SJCRH30 (cell line): ENCODE measurements around the gene BRD1. TPM values are rescaled to one million over a fixed set of nuclear protein-coding genes. Genes with fewer than 3 reads are reported as not detected.

ENCODE experiments used
- DNase-seq, 2 experiments: peaks; one replicate each; pipeline ENCODE4 v3.0.0-alpha.2; 2015 to 2020
- H3K27ac ChIP-seq: fragments of 250-450 bp; sonication (Bioruptor Pico); 2 replicates; pipeline ENCODE4 v1.5.1; 2020; ENCODE audit warnings: mild to moderate bottlenecking, moderate library complexity
- H3K27me3 ChIP-seq: fragments of 250-450 bp; sonication (Bioruptor Pico); 2 replicates; pipeline ENCODE4 v1.5.1; 2020; ENCODE audit warnings: mild to moderate bottlenecking, moderate library complexity
- H3K36me3 ChIP-seq: fragments of 250-450 bp; sonication (Bioruptor Pico); 2 replicates; pipeline ENCODE4 v1.5.1; 2020; ENCODE audit warnings: mild to moderate bottlenecking, moderate library complexity
- H3K4me1 ChIP-seq: fragments of 250-450 bp; sonication (Bioruptor Pico); 2 replicates; pipeline ENCODE4 v1.5.1; 2020; ENCODE audit warnings: mild to moderate bottlenecking, moderate library complexity
- H3K4me3 ChIP-seq: fragments of 250-450 bp; sonication (Bioruptor Pico); 2 replicates; pipeline ENCODE4 v1.5.1; 2020; ENCODE audit warnings: mild to moderate bottlenecking, moderate library complexity
- H3K9me3 ChIP-seq: fragments of 250-450 bp; sonication (Bioruptor Pico); replicated peaks from 2 replicates; pipeline ENCODE4 v1.5.1; 2020; ENCODE audit warnings: mild to moderate bottlenecking, moderate library complexity
- total RNA-seq: library from RNA; depleted of rRNA; stranded (reverse); fragments of >200 nt; shearing (Covaris generic); gene quantifications from 2 replicates; pipeline ENCODE4 v1.2.3, GENCODE V29; 2014

The BRD1 gene
- total RNA-seq, 1 experiment from 2014 or later = 44.7 TPM

- Histone ChIP-seq H3K4me3 (no peak overlapping the region), H3K4me1 (no peaks in the 10 kb centered on the region), H3K36me3 (no peaks in the 10 kb centered on the region), H3K27ac (no peak overlapping the region), H3K27me3 (no peaks in the 10 kb centered on the region), H3K9me3 (peaks cover 35% of the 10 kb centered on the region)
- no peak for DNase-seq
Measured at GRCh38 chr22:49746065-49746464, 81.6 kb downstream of the BRD1 start.

DNA sequence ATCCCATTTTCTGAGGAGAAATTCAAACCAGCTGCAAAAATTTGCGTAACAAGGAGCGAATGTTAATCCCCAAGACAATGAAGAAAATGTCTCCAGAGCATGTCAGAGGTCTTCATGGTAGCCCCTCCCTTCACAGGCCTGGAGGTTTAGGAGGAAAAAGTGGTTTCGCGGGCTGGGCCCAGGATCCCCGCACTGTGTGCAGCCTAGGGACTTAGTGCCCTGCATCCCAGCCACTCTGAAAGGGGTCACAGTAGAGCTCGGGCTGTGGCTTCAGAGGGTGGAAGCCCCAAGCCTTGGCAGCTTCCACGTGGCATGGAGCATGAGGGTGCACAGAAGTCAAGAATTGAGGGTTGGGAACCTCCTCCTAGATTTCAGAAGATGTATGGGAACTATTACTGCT, 87.4 kb downstream of the BRD1 start:
- H3K9me3 ChIP-seq = peaks cover 18% of the 10 kb centered on the region
- H3K4me3 ChIP-seq = no peak overlapping the region
- no peaks in the 10 kb centered on the region for H3K4me1 ChIP-seq
- no peak overlapping the region for H3K27ac ChIP-seq
- no peak for DNase-seq
- no peaks in the 10 kb centered on the region for H3K36me3 ChIP-seq
- H3K27me3 ChIP-seq = peaks cover 5% of the 10 kb centered on the region; the same call in 1 of the 2 replicates

- Histone ChIP-seq H3K27ac (no peak overlapping the region), H3K4me1 (no peaks in the 10 kb centered on the region), H3K36me3 (no peaks in the 10 kb centered on the region), H3K4me3 (no peak overlapping the region), H3K27me3 (peaks cover 16% of the 10 kb centered on the region), H3K9me3 (peaks cover 10% of the 10 kb centered on the region)
- DNase-seq = peak in 1 of 2 experiments; percentile 32
Measured at GRCh38 chr22:49739138-49739537, 88.5 kb downstream of the BRD1 start.

DNA sequence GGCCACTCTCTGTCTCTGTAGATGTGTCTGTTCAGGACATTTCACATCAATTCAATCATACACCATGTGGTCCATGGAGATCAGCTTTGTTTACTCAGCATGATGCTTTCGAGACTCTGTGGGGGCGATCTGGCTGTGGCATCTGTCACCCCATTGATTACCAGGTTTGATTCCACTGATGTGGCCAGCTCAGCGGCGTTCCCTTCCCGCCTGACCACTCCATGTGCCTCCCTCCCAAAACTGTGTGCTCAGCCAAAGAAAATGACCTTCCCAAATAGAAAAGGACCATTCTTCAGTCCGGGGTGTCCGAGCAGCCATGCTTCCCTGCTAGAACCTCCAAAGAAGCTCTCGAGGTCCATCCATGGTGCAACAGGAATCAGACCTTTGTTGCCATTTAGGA, 89.1 kb downstream of the BRD1 start:
- no peak overlapping the region for H3K4me3 ChIP-seq
- no peaks in the 10 kb centered on the region for H3K4me1 ChIP-seq
- H3K27me3 ChIP-seq = peaks cover 19% of the 10 kb centered on the region
- no peak for DNase-seq
- H3K27ac ChIP-seq = no peak overlapping the region
- H3K9me3 ChIP-seq = peaks cover 8% of the 10 kb centered on the region; the same call in 1 of the 2 replicates
- no peaks in the 10 kb centered on the region for H3K36me3 ChIP-seq

GRCh38 chr22:49738006-49738405, 89.7 kb downstream of the BRD1 start:
- H3K9me3 ChIP-seq = peaks cover 6% of the 10 kb centered on the region; the same call in 1 of the 2 replicates
- peaks cover 19% of the 10 kb centered on the region for H3K27me3 ChIP-seq
- H3K4me3 ChIP-seq = no peak overlapping the region
- no peaks in the 10 kb centered on the region for H3K4me1 ChIP-seq
- H3K27ac ChIP-seq = no peak overlapping the region
- DNase-seq = no peak
- no peaks in the 10 kb centered on the region for H3K36me3 ChIP-seq

GRCh38 chr22:49737101-49737551, 90.5 kb downstream of the BRD1 start:
- Histone ChIP-seq H3K4me3 (no peak overlapping the region), H3K36me3 (no peaks in the 10 kb centered on the region), H3K9me3 (peaks cover 6% of the 10 kb centered on the region; the same call in 1 of the 2 replicates), H3K27me3 (peaks cover 23% of the 10 kb centered on the region), H3K27ac (no peak overlapping the region), H3K4me1 (no peaks in the 10 kb centered on the region)
- no peak for DNase-seq

DNA sequence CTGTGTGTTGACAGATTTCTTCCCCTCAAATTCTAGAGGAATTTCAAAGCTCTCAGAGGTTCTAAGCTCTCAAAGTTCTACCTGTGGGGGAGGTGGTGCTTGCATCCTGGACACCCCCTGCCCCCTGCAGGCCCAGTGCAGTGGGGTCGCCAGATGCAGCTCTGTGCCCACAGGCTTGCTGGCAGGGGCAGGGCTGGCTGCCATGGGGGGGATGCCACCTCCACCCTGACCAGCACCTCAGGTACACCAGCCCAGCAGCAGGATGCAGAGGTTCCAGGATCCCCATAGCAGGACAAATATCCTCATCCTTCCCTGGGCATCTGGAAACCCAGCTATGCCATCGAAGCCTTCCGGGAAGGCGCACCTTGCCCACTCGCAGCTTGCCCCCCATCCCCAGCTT, 91.1 kb downstream of the BRD1 start:
- Histone ChIP-seq H3K4me3 (no peak overlapping the region), H3K27ac (no peak overlapping the region)

GRCh38 chr22:49735901-49736421, 91.7 kb downstream of the BRD1 start:
- no peaks in the 10 kb centered on the region for H3K36me3 ChIP-seq
- H3K4me3 ChIP-seq = no peak overlapping the region
- H3K27me3 ChIP-seq = peaks cover 23% of the 10 kb centered on the region
- H3K9me3 ChIP-seq = peaks cover 6% of the 10 kb centered on the region; the same call in 1 of the 2 replicates
- DNase-seq = no peak
- no peaks in the 10 kb centered on the region for H3K4me1 ChIP-seq
- no peak overlapping the region for H3K27ac ChIP-seq

More for the DNA sequence above, 91.1 kb downstream of the BRD1 start:
- H3K36me3 ChIP-seq = no peaks in the 10 kb centered on the region
- H3K4me1 ChIP-seq = no peaks in the 10 kb centered on the region
- peaks cover 23% of the 10 kb centered on the region for H3K27me3 ChIP-seq
- H3K9me3 ChIP-seq = peaks cover 6% of the 10 kb centered on the region; the same call in 1 of the 2 replicates
- no peak for DNase-seq

DNA sequence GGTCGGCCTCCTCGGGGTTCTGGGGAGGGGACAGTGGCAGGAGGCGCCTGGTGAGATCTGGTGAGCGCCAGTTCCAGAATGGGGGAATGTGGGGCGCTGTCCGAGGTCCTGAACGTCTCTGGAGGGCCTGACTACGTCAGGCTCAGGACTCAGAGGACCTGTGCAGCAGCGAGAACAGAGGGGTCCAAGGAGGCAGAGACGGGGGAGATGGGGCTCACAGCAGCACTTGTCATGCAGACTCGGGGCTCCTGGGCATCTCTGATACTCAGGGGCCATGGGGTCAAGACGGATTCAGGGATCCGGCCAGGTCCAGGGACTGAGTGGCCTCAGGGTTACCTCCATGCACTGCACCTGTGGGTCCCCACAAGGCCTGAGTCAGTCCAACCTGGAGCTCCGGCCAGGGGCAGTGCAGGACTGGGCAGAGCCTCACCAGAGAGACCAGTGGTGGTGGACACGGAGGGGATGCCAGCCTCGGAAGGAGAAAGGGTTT, 92.2 kb downstream of the BRD1 start:
- H3K4me1 ChIP-seq = no peaks in the 10 kb centered on the region
- H3K36me3 ChIP-seq = no peaks in the 10 kb centered on the region
- peaks cover 6% of the 10 kb centered on the region; the same call in 1 of the 2 replicates for H3K9me3 ChIP-seq
- H3K4me3 ChIP-seq = no peak overlapping the region
- DNase-seq = peak; percentile 65 to 78
- no peak overlapping the region for H3K27ac ChIP-seq
- peaks cover 27% of the 10 kb centered on the region for H3K27me3 ChIP-seq

- Histone ChIP-seq H3K4me1 (no peaks in the 10 kb centered on the region), H3K27me3 (peaks cover 30% of the 10 kb centered on the region), H3K36me3 (no peaks in the 10 kb centered on the region), H3K9me3 (peaks cover 4% of the 10 kb centered on the region; the same call in 1 of the 2 replicates), H3K27ac (no peak overlapping the region), H3K4me3 (no peak overlapping the region)
- DNase-seq = no peak
Measured at GRCh38 chr22:49734882-49735281, 92.8 kb downstream of the BRD1 start.

GRCh38 chr22:49734390-49734789, 93.3 kb downstream of the BRD1 start:
- no peaks in the 10 kb centered on the region for H3K36me3 ChIP-seq
- H3K4me3 ChIP-seq = no peak overlapping the region
- H3K4me1 ChIP-seq = no peaks in the 10 kb centered on the region
- no peaks in the 10 kb centered on the region for H3K9me3 ChIP-seq
- H3K27me3 ChIP-seq = peaks cover 30% of the 10 kb centered on the region
- H3K27ac ChIP-seq = no peak overlapping the region
- DNase-seq = no peak

DNA sequence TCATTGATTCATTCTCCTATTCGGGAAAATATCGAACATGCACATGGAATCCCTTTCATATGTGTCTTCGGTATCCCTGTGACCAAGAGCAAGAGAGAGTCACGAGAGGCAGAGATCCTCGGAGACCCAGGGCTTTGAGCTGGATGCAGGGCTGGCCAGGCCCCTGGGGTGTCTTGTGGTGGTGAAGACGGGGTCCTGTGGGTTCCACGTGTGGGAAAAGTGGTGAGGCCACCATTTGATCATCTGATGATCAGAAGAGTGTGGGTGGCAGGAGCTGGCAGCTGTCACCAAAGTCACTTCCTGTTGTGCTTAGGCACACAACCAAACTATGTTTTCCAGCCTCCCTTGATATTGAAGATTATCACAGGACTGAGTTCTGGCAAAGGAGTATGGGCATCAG, 94.0 kb downstream of the BRD1 start:
- no peak for DNase-seq
- Histone ChIP-seq H3K27me3 (peaks cover 34% of the 10 kb centered on the region), H3K9me3 (no peaks in the 10 kb centered on the region), H3K27ac (no peak overlapping the region), H3K4me1 (no peaks in the 10 kb centered on the region), H3K36me3 (no peaks in the 10 kb centered on the region), H3K4me3 (no peak overlapping the region)

DNA sequence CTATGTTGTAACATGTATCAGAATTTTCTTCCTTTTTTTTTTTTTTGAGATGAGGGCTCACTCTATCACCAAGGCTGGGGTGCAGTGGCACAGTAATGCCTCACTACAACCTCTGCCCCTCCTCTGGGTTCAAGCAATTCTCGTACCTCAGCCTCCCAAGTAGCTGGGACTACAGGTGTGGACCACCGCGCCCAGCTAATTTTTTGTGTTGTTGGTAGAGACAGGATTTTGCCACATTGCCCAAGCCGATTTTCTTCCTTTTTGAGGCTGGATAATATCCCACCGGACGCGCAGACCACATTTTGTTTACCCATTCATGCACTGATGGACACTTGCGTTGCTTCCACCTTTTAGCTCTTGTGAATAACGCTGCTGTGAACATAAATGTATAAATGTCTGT, 97.0 kb downstream of the BRD1 start:
- no peak for DNase-seq
- Histone ChIP-seq H3K27me3 (peaks cover 61% of the 10 kb centered on the region), H3K27ac (no peak overlapping the region), H3K36me3 (no peaks in the 10 kb centered on the region), H3K4me1 (no peaks in the 10 kb centered on the region), H3K4me3 (no peak overlapping the region), H3K9me3 (no peaks in the 10 kb centered on the region)

GRCh38 chr22:49728570-49729271, 99.0 kb downstream of the BRD1 start:
- Histone ChIP-seq H3K9me3 (no peaks in the 10 kb centered on the region), H3K27me3 (peaks cover 62% of the 10 kb centered on the region), H3K4me3 (no peak overlapping the region), H3K27ac (no peak overlapping the region), H3K4me1 (no peaks in the 10 kb centered on the region), H3K36me3 (no peaks in the 10 kb centered on the region)
- DNase-seq = no peak

GRCh38 chr22:49727881-49728569, 99.6 kb downstream of the BRD1 start:
- Histone ChIP-seq H3K9me3 (no peaks in the 10 kb centered on the region), H3K4me3 (no peak overlapping the region), H3K27ac (no peak overlapping the region), H3K27me3 (peaks cover 67% of the 10 kb centered on the region), H3K36me3 (no peaks in the 10 kb centered on the region), H3K4me1 (no peaks in the 10 kb centered on the region)
- DNase-seq = no peak
